ENCODE measurements around the gene CALCOCO1.

CALCOCO1 gene

DNA sequence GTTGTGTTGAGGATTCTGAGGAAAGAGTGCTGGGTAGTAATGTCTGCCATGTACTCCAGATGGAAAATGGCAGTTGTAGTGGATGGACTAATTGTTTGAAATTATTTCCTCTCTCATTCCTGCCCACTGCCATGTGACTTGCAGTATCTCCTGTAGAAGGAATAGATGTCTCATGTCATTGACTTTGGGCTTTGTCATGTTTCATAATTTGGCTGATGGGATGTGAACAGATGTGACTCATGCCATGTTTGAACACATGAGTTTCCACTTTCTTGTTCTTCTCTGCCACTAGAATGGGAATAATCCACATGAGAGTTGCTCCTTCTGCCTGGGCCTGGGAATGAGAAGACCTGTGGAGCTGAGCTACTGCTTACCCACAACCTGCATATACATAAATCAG lies 2.4 kb upstream of the CALCOCO1 start:
- no peak overlapping the region for H3K27ac ChIP-seq
- TF ChIP-seq, protein P1, sequence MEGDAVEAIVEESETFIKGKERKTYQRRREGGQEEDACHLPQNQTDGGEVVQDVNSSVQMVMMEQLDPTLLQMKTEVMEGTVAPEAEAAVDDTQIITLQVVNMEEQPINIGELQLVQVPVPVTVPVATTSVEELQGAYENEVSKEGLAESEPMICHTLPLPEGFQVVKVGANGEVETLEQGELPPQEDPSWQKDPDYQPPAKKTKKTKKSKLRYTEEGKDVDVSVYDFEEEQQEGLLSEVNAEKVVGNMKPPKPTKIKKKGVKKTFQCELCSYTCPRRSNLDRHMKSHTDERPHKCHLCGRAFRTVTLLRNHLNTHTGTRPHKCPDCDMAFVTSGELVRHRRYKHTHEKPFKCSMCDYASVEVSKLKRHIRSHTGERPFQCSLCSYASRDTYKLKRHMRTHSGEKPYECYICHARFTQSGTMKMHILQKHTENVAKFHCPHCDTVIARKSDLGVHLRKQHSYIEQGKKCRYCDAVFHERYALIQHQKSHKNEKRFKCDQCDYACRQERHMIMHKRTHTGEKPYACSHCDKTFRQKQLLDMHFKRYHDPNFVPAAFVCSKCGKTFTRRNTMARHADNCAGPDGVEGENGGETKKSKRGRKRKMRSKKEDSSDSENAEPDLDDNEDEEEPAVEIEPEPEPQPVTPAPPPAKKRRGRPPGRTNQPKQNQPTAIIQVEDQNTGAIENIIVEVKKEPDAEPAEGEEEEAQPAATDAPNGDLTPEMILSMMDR (conservative IDR thresholded peaks at IDR 0.05) = no peak

DNA sequence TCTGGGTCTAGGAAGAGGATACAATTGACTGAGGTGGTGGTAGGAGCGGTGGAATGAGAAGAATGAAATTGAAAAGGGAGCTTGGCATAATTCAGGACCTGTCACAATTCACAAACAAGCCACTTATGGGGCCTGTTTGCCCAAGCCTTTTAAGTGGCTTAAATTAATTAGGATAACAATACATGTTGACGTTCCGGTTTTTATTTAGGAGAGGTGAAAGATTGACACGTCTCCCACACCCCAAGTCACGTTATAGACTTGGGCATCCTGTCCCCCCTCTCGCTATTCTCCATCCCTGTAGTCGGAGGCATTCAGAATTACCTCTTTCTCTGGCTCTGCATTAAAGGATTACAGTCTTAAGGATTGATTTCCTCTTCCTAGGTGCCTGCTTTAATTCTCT lies 954 bp upstream of the CALCOCO1 start:
- H3K27ac ChIP-seq = peak overlapping the region; percentile 50
- TF ChIP-seq, protein P1 (conservative IDR thresholded peaks at IDR 0.05) = no peak

DNA sequence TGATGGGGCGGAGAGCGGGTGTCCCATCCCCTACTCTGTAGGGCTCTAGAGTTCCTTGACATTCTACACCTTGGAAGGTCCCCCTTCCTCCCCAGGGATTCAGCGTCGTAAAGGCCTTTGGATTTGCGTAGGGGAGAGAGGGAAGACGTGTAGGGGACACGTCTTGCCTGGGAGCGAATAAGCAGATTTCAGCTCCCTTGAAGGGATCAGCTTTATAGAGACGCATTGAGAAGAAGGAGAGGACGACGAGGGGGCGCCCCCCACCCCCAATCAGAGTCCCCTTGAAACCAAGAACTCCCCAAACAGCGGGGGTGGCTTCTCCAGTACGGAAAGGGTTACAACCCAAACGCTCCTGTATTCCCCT lies 324 bp downstream of the CALCOCO1 start:
- H3K27ac ChIP-seq = peak overlapping the region; percentile 50; the same call in 1 of the 2 replicates
- TF ChIP-seq, protein P1 (conservative IDR thresholded peaks at IDR 0.05) = no peak

DNA sequence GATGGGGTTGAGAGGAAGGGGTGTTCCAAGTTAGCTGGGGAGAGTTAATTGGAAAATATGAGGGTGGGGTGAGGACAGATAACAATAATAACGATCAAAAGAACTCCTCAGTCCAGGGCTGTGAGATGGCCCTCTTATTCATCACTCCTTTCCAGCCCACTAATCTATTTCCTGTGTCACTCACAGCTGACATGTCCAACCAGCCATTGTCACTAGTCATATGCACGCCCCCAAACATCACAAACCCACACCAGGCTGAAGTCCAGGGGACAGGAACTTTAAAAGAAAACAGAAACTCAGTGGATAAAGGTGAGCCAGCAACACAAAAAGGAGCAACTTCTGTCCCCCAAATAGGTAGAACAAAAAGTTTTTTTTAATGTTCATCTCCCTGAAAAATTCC lies 911 bp downstream of the CALCOCO1 start:
- TF ChIP-seq, protein P1 (conservative IDR thresholded peaks at IDR 0.05) = no peak
- H3K27ac ChIP-seq = peak overlapping the region; percentile 50; the same call in 1 of the 2 replicates

DNA sequence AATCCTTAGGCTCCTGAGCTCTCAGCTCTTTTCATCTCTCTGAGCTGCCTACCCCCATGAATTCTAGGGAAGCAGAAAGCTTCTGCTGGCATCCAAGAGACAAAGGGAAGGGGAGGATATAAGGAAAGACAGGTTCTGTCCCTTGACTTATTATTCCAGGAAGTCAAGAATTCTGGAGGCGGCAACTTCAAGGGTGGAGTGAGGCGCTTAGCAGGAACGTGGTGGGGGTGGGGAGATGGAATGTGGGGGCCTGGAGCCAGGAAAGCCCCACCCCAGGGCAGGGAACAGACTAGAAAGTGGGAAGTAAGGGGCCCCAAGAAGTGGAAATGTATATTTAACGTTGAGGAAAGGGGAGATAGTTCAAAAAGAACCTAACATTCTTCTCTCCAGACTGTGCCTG lies 1.4 kb downstream of the CALCOCO1 start:
- TF ChIP-seq, protein P1 (conservative IDR thresholded peaks at IDR 0.05) = no peak
- H3K27ac ChIP-seq = no peak overlapping the region

DNA sequence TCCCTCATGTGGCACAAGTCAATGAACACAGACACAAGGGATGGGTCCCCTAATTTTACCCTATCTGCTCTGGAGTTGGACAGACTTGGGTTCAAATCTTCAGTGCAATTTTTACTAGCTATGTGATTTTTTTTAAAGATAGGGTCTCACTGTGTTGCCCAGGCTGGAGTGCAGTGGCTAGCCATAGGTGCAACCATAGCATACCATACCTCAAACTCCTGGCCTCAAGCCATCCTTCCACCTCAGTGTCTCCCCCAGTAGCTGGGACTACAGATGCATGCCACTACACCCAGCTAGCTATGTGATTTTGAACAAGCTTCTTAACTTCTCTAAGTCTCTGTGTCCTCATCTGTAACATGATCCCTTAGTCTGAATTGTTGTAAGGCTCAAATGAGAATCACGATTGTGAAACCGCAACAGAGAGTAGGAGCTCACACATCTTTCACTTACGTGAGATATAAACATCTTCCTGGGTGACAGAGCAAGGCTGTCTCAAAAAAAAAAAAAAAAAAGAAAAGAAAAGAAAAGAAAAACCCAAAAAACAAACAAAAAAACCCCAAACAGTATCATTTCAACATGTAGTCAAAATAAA lies 4.7 kb downstream of the CALCOCO1 start:
- TF ChIP-seq, protein P1 (conservative IDR thresholded peaks at IDR 0.05) = no peak
- H3K27ac ChIP-seq = no peak overlapping the region

DNA sequence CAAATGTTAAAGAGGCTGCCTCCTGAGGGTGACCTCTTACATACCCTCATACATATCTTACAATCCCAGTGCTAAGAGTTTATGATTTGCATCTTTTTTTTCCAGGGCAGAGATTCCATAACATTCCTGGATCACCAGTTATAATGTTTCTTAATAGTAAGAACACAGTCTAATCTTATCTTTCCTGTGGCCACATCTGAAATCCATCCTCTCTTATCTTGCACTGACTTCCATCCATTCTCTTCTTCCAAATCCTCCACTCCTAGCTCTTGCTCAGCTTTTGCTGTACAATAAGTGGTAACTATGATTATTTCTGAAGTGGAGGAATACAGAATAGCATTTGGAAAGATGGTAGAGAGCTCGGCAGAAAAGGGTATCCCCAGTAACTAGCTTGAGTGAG lies 6.3 kb downstream of the CALCOCO1 start:
- H3K27ac ChIP-seq = no peak overlapping the region
- TF ChIP-seq, protein P1 (conservative IDR thresholded peaks at IDR 0.05) = no peak

All from VCaP (cell line).